A549 (cell line): ENCODE results near the gene SEMA4D. TPM values are rescaled to one million over a fixed set of nuclear protein-coding genes. Genes with fewer than 3 reads are reported as not detected.

Experiments
- ATAC-seq, 2 experiments: fragments of 200-7000 bp in 1 of 2; fragments of >200 bp in 1 of 2; cut with Nextera tagmentation in 1 of 2; cut with Tn5 transposase in 1 of 2; 3 replicates each; pipeline versions ENCODE4 v1.8.0 to v1.9.1; 2018 to 2020; ENCODE audit warnings: mild to moderate bottlenecking in 1 of 2, moderate library complexity in 1 of 2
- CTCF ChIA-PET: fragments of 300-600 bp; sonication (Branson Sonifier 250); formaldehyde crosslinking; extraction: SDS; loops from one replicate; lab custom pipeline; 2021; ENCODE audit warnings: antibody characterized with exemption, inconsistent platforms; lab: Yijun Ruan, JAX
- POLR2A ChIA-PET: fragments of 350-600 bp; formaldehyde crosslinking; extraction: SDS; loops from one replicate; lab custom pipeline; 2021; ENCODE audit warnings: antibody characterized with exemption, inconsistent platforms; lab: Yijun Ruan, JAX
- DNase-seq, 2 experiments: peaks; one replicate each; pipeline versions ENCODE4 v3.0.0 to v3.0.0-alpha.2; 2011 to 2016; ENCODE audit warnings: low read depth in 1 of 2, low spot score in 1 of 2
- FAIRE-seq: peaks from 2 replicates; lab custom pipeline; 2011; peaks lifted over from hg19 to GRCh38; lab: Jason Lieb, UNC
- H3K27ac ChIP-seq, 2 experiments: fragments of >200 bp; sonication (Bioruptor Twin); formaldehyde crosslinking; 3 replicates each; pipeline ENCODE4 v1.5.1; 2016 to 2017
- H3K4me1 ChIP-seq: fragments of >200 bp; sonication (Bioruptor Twin); formaldehyde crosslinking; 3 replicates; pipeline ENCODE4 v1.6.1; 2016
- H3K4me2 ChIP-seq: fragments of >200 bp; sonication (Bioruptor Twin); formaldehyde crosslinking; 3 replicates; pipeline ENCODE4 v1.6.1; 2016
- H3K4me3 ChIP-seq: fragments of >200 bp; sonication (Bioruptor Twin); formaldehyde crosslinking; 3 replicates; pipeline ENCODE4 v1.5.1; 2016
- H3K9me3 ChIP-seq: fragments of >200 bp; sonication (Bioruptor Twin); formaldehyde crosslinking; 3 replicates; pipeline ENCODE4 v1.6.1; 2016
- BCL3 ChIP-seq: fragments of >200 bp; sonication (Bioruptor Twin); formaldehyde crosslinking; IDR thresholded peaks from 3 replicates; pipeline ENCODE4 v1.6.1; 2016
- BHLHE40 ChIP-seq: IDR thresholded peaks from 2 replicates; pipeline ENCODE4 v1.6.1; 2012; ENCODE audit warnings: low read depth, low read length, inconsistent platforms
- CHD2 ChIP-seq: fragments of 150-350 bp; IDR thresholded peaks from 2 replicates; pipeline ENCODE4 v1.6.1; 2014; ENCODE audit warnings: low read length; ENCODE audit not compliant: partially characterized antibody
- EHMT2 ChIP-seq: fragments of 200-600 bp; sonication (generic); IDR thresholded peaks from 2 replicates; pipeline ENCODE4 v1.6.1; 2016; ENCODE audit warnings: antibody characterized with exemption, low read depth, mild to moderate bottlenecking, moderate library complexity
- ELK1 ChIP-seq: fragments of 150-350 bp; IDR thresholded peaks from 2 replicates; pipeline ENCODE4 v1.6.1; 2014; ENCODE audit warnings: low read depth, mild to moderate bottlenecking, low read length
- FOXS1 ChIP-seq: fragments of 250-450 bp; sonication (Bioruptor Pico); IDR thresholded peaks from 2 replicates; pipeline ENCODE4 v1.5.0; 2020; ENCODE audit warnings: mild to moderate bottlenecking, moderate library complexity
- HDAC2 ChIP-seq: fragments of 200-600 bp; sonication (generic); IDR thresholded peaks from 2 replicates; pipeline ENCODE4 v1.6.1; 2016
- HEYL ChIP-seq: fragments of 250-450 bp; sonication (Bioruptor Pico); IDR thresholded peaks from 2 replicates; pipeline ENCODE4 v1.8.0; 2021; ENCODE audit warnings: mild to moderate bottlenecking, moderate library complexity
- HOXB13 ChIP-seq: fragments of 250-450 bp; sonication (Bioruptor Pico); IDR thresholded peaks from 2 replicates; pipeline ENCODE4 v1.5.0; 2020; ENCODE audit warnings: low read depth, mild to moderate bottlenecking, moderate library complexity
- HOXB5 ChIP-seq: fragments of 250-450 bp; sonication (Bioruptor Pico); IDR thresholded peaks from 2 replicates; pipeline ENCODE4 v1.5.0; 2020; ENCODE audit warnings: mild to moderate bottlenecking, moderate library complexity
- JUN ChIP-seq, 2 experiments: fragments of >200 bp; sonication (Bioruptor Twin); formaldehyde crosslinking; IDR thresholded peaks; 2 replicates in 1 of 2; 3 replicates in 1 of 2; pipeline ENCODE4 v1.6.1; 2016 to 2017
- KDM1A ChIP-seq: fragments of 200-600 bp; sonication (generic); IDR thresholded peaks from 2 replicates; pipeline ENCODE4 v1.6.1; 2016; ENCODE audit warnings: low read depth, mild to moderate bottlenecking
- MAX ChIP-seq: IDR thresholded peaks from 2 replicates; pipeline ENCODE4 v1.6.1; 2012
- MYC ChIP-seq: IDR thresholded peaks from 2 replicates; pipeline ENCODE4 v1.6.1; 2012; ENCODE audit warnings: mild to moderate bottlenecking, inconsistent platforms, low read length, improper control_type of control experiment, borderline replicate concordance
- NPAS2 ChIP-seq: fragments of 250-450 bp; sonication (Bioruptor Pico); IDR thresholded peaks from 2 replicates; pipeline ENCODE4 v1.8.0; 2022; ENCODE audit warnings: mild to moderate bottlenecking, moderate library complexity, borderline replicate concordance
- RARB ChIP-seq: fragments of 250-450 bp; sonication (Bioruptor Pico); IDR thresholded peaks from 2 replicates; pipeline ENCODE4 v1.8.0; 2021; ENCODE audit warnings: mild to moderate bottlenecking, moderate library complexity
- RCOR1 ChIP-seq: fragments of 150-350 bp; IDR thresholded peaks from 2 replicates; pipeline ENCODE4 v1.6.1; 2014; ENCODE audit warnings: antibody characterized with exemption, low read length, low read depth
- RFX5 ChIP-seq: fragments of 450-650 bp; IDR thresholded peaks from 2 replicates; pipeline ENCODE4 v1.7.1; 2014; ENCODE audit warnings: antibody characterized with exemption, mild to moderate bottlenecking, moderate library complexity
- RNF2 ChIP-seq: fragments of 200-600 bp; sonication (generic); IDR thresholded peaks from 2 replicates; pipeline ENCODE4 v1.6.1; 2016; ENCODE audit warnings: low read depth, mild to moderate bottlenecking, antibody characterized with exemption, moderate library complexity, borderline replicate concordance
- TFCP2L1 ChIP-seq: fragments of 250-450 bp; sonication (Bioruptor Pico); IDR thresholded peaks from 2 replicates; pipeline ENCODE4 v1.5.0; 2021; ENCODE audit warnings: mild to moderate bottlenecking
- USF2 ChIP-seq: fragments of 450-650 bp; IDR thresholded peaks from 2 replicates; pipeline ENCODE4 v1.6.1; 2014; ENCODE audit warnings: antibody characterized with exemption
- ZC3H11A ChIP-seq: fragments of 450-650 bp; IDR thresholded peaks from 2 replicates; pipeline ENCODE4 v1.6.1; 2014; ENCODE audit warnings: antibody characterized with exemption, mild to moderate bottlenecking
- WGBS: methylation state at CpG from one replicate; pipeline ENCODE4 v1.1.6; 2017; ENCODE audit errors: missing lambda C conversion rate; 5-methylcytosine and 5-hydroxymethylcytosine counted together
- polyA plus RNA-seq, 4 experiments: library from polyadenylated mRNA; depleted of rRNA in 3 of 4; stranded (reverse); fragments of >200 nt; fragmentation: RNase III in 1 of 4; extraction: RNeasy Plus Mini Kit Qiagen cat#74134 plus additional on column Dnase treatment in 1 of 4; gene quantifications; 2 replicates in 3 of 4; 3 replicates in 1 of 4; pipeline ENCODE4 v1.2.3, GENCODE V29; 2011 to 2017

Gene SEMA4D
- polyA plus RNA-seq, 2 of the 4 experiments (the other 2 are of a cell fraction), result 5.3 to 7.2 TPM

- POLR2A ChIA-PET, result no interaction called here
- H3K9me3 ChIP-seq, result no peaks in the 10 kb centered on the region
- no peak overlapping the region for H3K27ac ChIP-seq
- FAIRE-seq (no peak), ATAC-seq (no peak), DNase-seq (no peak)
- H3K4me3 ChIP-seq, result no peak overlapping the region
- TF ChIP-seq RCOR1, result no peak
- TF ChIP-seq CHD2, result no peak
- no peak for TF ChIP-seq MAX
- no peak for TF ChIP-seq ZC3H11A
- no peak for TF ChIP-seq RARB (CRISPR knock-in tag)
- no peak for TF ChIP-seq FOXS1 (CRISPR knock-in tag)
- no peak for TF ChIP-seq NPAS2
- no peak for TF ChIP-seq USF2
- TF ChIP-seq HEYL (CRISPR knock-in tag), result no peak
- no peak for TF ChIP-seq EHMT2
- no peak for TF ChIP-seq ELK1
- no peak for TF ChIP-seq KDM1A
- no peak for TF ChIP-seq TFCP2L1 (CRISPR knock-in tag)
- WGBS, result 92% methylated on average over 5 of the region's 5 CpGs
- H3K4me2 ChIP-seq, result no peak overlapping the region
- H3K4me1 ChIP-seq, result no peaks in the 10 kb centered on the region
- CTCF ChIA-PET, result interaction anchor here (1.6 to 2.6 kb wide), 5 partner anchors 9 to 33 kb away, joined by 3 to 13 read pairs (median 5); no protein-coding TSS in a partner anchor
Observed at GRCh38 chr9:89528131-89528530, 30.2 kb upstream of the SEMA4D start.

- TF ChIP-seq BHLHE40 (no peak), RNF2 (no peak), JUN (IDR thresholded peaks at IDR 0.05) (no peak), EHMT2 (no peak), BCL3 (no peak), HOXB5 (CRISPR knock-in tag) (no peak), HDAC2 (no peak), ELK1 (no peak), TFCP2L1 (CRISPR knock-in tag) (no peak), USF2 (no peak), HOXB13 (CRISPR knock-in tag) (no peak), RFX5 (no peak), MYC (no peak)
- H3K4me2 ChIP-seq, result no peak overlapping the region
- FAIRE-seq (no peak), ATAC-seq (no peak), DNase-seq (no peak)
- no peaks in the 10 kb centered on the region for H3K4me1 ChIP-seq
- CTCF ChIA-PET, result interaction anchor here (2.0 to 2.6 kb wide), 2 partner anchors 12 to 23 kb away, joined by 5 to 13 read pairs; no protein-coding TSS in a partner anchor
- POLR2A ChIA-PET, result no interaction called here
- H3K9me3 ChIP-seq, result no peaks in the 10 kb centered on the region
- H3K4me3 ChIP-seq, result no peak overlapping the region
- WGBS, result 31% methylated on average over 2 of the region's 2 CpGs
- no peak overlapping the region for H3K27ac ChIP-seq
Observed at GRCh38 chr9:89527084-89527483, 29.2 kb upstream of the SEMA4D start.
